Neural progenitor cell (in vitro differentiated cells): Measurements from ENCODE around the gene PHEX. TPM values are rescaled to one million over a fixed set of nuclear protein-coding genes. Genes with fewer than 3 reads are reported as not detected.

ENCODE experiments used
- DNase-seq: peaks from one replicate; pipeline ENCODE4 v3.0.0-alpha.2; 2016; ENCODE audit warnings: low spot score
- H2AFZ ChIP-seq: fragments of 200-600 bp; sonication (generic); replicated peaks from 2 replicates; pipeline ENCODE4 v1.6.1; 2016; ENCODE audit warnings: antibody characterized with exemption
- H3F3A ChIP-seq: fragments of 200-600 bp; sonication (generic); 2 replicates; pipeline ENCODE4 v1.6.1; 2016; ENCODE audit warnings: antibody characterized with exemption, low read depth
- H3K27ac ChIP-seq: fragments of 200-600 bp; sonication (generic); 2 replicates; pipeline ENCODE4 v1.5.1; 2016; ENCODE audit warnings: mild to moderate bottlenecking
- H3K27me3 ChIP-seq: fragments of 200-600 bp; sonication (generic); 2 replicates; pipeline ENCODE4 v1.6.1; 2016; ENCODE audit warnings: mild to moderate bottlenecking, moderate library complexity
- H3K36me3 ChIP-seq: fragments of 200-600 bp; sonication (generic); 2 replicates; pipeline ENCODE4 v1.5.1; 2016
- H3K4me1 ChIP-seq: fragments of 200-600 bp; sonication (generic); 2 replicates; pipeline ENCODE4 v1.6.1; 2016; ENCODE audit warnings: mixed run types
- H3K4me2 ChIP-seq: fragments of 200-600 bp; sonication (generic); 2 replicates; pipeline ENCODE4 v1.6.1; 2016
- H3K4me3 ChIP-seq: fragments of 200-600 bp; sonication (generic); 2 replicates; pipeline ENCODE4 v1.5.1; 2016
- H3K79me2 ChIP-seq: fragments of 200-600 bp; sonication (generic); 2 replicates; pipeline ENCODE4 v1.6.1; 2016; ENCODE audit warnings: low read depth
- H3K9ac ChIP-seq: fragments of 200-600 bp; sonication (generic); 2 replicates; pipeline ENCODE4 v1.6.1; 2016
- H3K9me3 ChIP-seq: fragments of 200-600 bp; sonication (generic); 2 replicates; pipeline ENCODE4 v1.5.1; 2016; ENCODE audit warnings: low read depth
- H4K20me1 ChIP-seq: fragments of 200-600 bp; sonication (generic); 2 replicates; pipeline ENCODE4 v1.6.1; 2016; ENCODE audit warnings: low read depth
- H3K27ac Mint-ChIP-seq: 3 replicates; pipeline ENCODE4 v1.8.0; 2021; ENCODE audit warnings: mixed read lengths
- H3K27me3 Mint-ChIP-seq: 2 replicates; pipeline ENCODE4 v1.8.0; 2022; ENCODE audit warnings: low read depth, mild to moderate bottlenecking, inconsistent platforms, moderate library complexity, mixed read lengths; ENCODE audit not compliant: insufficient read depth
- H3K36me3 Mint-ChIP-seq: 3 replicates; pipeline ENCODE4 v1.8.0; 2021; ENCODE audit warnings: mixed read lengths
- H3K4me1 Mint-ChIP-seq: 3 replicates; pipeline ENCODE4 v1.8.0; 2021; ENCODE audit warnings: mixed read lengths
- H3K4me3 Mint-ChIP-seq: 3 replicates; pipeline ENCODE4 v1.8.0; 2021; ENCODE audit warnings: mild to moderate bottlenecking, moderate library complexity, mixed read lengths
- H3K9me3 Mint-ChIP-seq: 3 replicates; pipeline ENCODE4 v1.8.0; 2020; ENCODE audit warnings: mixed read lengths
- CTCF ChIP-seq: fragments of 200-600 bp; sonication (generic); IDR thresholded peaks from 2 replicates; pipeline ENCODE4 v1.5.1; 2017; ENCODE audit warnings: antibody characterized with exemption, mild to moderate bottlenecking
- EZH2 ChIP-seq: fragments of 200-600 bp; sonication (generic); IDR thresholded peaks from 2 replicates; pipeline ENCODE4 v1.6.1; 2017; ENCODE audit warnings: antibody characterized with exemption, mild to moderate bottlenecking, moderate library complexity
- EZH2phosphoT487 ChIP-seq: fragments of 200-600 bp; sonication (generic); IDR thresholded peaks from 2 replicates; pipeline ENCODE4 v1.6.1; 2017; ENCODE audit warnings: antibody characterized with exemption
- total RNA-seq: library from RNA; depleted of rRNA; stranded (reverse); fragments of >200 nt; gene quantifications from 2 replicates; pipeline ENCODE4 v1.2.3, GENCODE V29; 2015; ENCODE audit warnings: low replicate concordance

The PHEX gene
- total RNA-seq, 1 donor from 2014 or later, result 0.07 TPM

- peaks cover 4% of the 10 kb centered on the region for H3K9me3 ChIP-seq
- Mint-ChIP-seq H3K36me3 (peaks cover 4% of the 10 kb centered on the region), H3K9me3 (peaks cover 13% of the 10 kb centered on the region), H3K4me1 (no peaks in the 10 kb centered on the region), H3K27ac (no peak overlapping the region), H3K4me3 (no peak overlapping the region), H3K27me3 (peaks cover 11% of the 10 kb centered on the region)
- H3K36me3 ChIP-seq, result no peaks in the 10 kb centered on the region
- no peaks in the 10 kb centered on the region for H3K79me2 ChIP-seq
- no peak overlapping the region for H3K4me3 ChIP-seq
- H3K9ac ChIP-seq, result no peak overlapping the region
- no peak overlapping the region for H3K4me2 ChIP-seq
- TF ChIP-seq EZH2 (no peak), EZH2phosphoT487 (no peak), CTCF (no peak)
- H4K20me1 ChIP-seq, result no peaks in the 10 kb centered on the region
- DNase-seq, result no peak
- no peak overlapping the region for H2AFZ ChIP-seq
- no peak overlapping the region for H3K27ac ChIP-seq
- no peaks in the 10 kb centered on the region for H3F3A ChIP-seq
- H3K4me1 ChIP-seq, result no peaks in the 10 kb centered on the region
- no peaks in the 10 kb centered on the region for H3K27me3 ChIP-seq
Observed at GRCh38 chrX:22012051-22012450, 20.1 kb upstream of the PHEX start.

GRCh38 chrX:22012931-22013330, 19.2 kb upstream of the PHEX start:
- Histone ChIP-seq H3K4me2 (no peak overlapping the region), H3K36me3 (no peaks in the 10 kb centered on the region), H3K79me2 (no peaks in the 10 kb centered on the region), H3K9ac (no peak overlapping the region), H3K27me3 (no peaks in the 10 kb centered on the region), H3K9me3 (peaks cover 4% of the 10 kb centered on the region), H4K20me1 (no peaks in the 10 kb centered on the region), H2AFZ (no peak overlapping the region), H3K4me3 (no peak overlapping the region), H3K4me1 (no peaks in the 10 kb centered on the region), H3K27ac (no peak overlapping the region), H3F3A (no peaks in the 10 kb centered on the region)
- Mint-ChIP-seq H3K4me1 (no peaks in the 10 kb centered on the region), H3K4me3 (no peak overlapping the region), H3K36me3 (peaks cover 4% of the 10 kb centered on the region), H3K9me3 (peaks cover 11% of the 10 kb centered on the region), H3K27me3 (peaks cover 11% of the 10 kb centered on the region), H3K27ac (no peak overlapping the region)
- TF ChIP-seq EZH2 (no peak), CTCF (no peak), EZH2phosphoT487 (no peak)
- no peak for DNase-seq

- H3K4me1 Mint-ChIP-seq, result no peaks in the 10 kb centered on the region
- H3K27ac Mint-ChIP-seq, result no peak overlapping the region
Observed at GRCh38 chrX:22015139-22015750, 16.9 kb upstream of the PHEX start.

More at GRCh38 chrX:22015139-22015750, 16.9 kb upstream of the PHEX start:
- H2AFZ ChIP-seq, result no peak overlapping the region
- no peak overlapping the region for H3K27ac ChIP-seq
- no peaks in the 10 kb centered on the region for H3K9me3 ChIP-seq
- H3F3A ChIP-seq, result no peaks in the 10 kb centered on the region
- no peak overlapping the region for H3K9ac ChIP-seq
- no peaks in the 10 kb centered on the region for H3K36me3 ChIP-seq
- TF ChIP-seq EZH2phosphoT487 (no peak), CTCF (no peak), EZH2 (no peak)
- DNase-seq, result no peak
- H3K36me3 Mint-ChIP-seq, result no peaks in the 10 kb centered on the region
- H3K4me3 Mint-ChIP-seq, result no peak overlapping the region
- no peaks in the 10 kb centered on the region for H3K79me2 ChIP-seq
- no peak overlapping the region for H3K4me2 ChIP-seq
- H3K27me3 ChIP-seq, result no peaks in the 10 kb centered on the region
- H3K4me3 ChIP-seq, result no peak overlapping the region
- H4K20me1 ChIP-seq, result no peaks in the 10 kb centered on the region
- peaks cover 10% of the 10 kb centered on the region for H3K27me3 Mint-ChIP-seq
- peaks cover 1% of the 10 kb centered on the region for H3K9me3 Mint-ChIP-seq
- H3K4me1 ChIP-seq, result no peaks in the 10 kb centered on the region
